K562 (cell line): ENCODE measurements around the gene FARP2. TPM values are rescaled to one million over a fixed set of nuclear protein-coding genes. Genes with fewer than 3 reads are reported as not detected.

Source experiments
- ATAC-seq: fragments of 200-7000 bp; cut with Tn5 transposase; 3 replicates; pipeline ENCODE4 v1.9.1; 2020; ENCODE audit warnings: moderate library complexity
- BruUV-seq: library from RNA; stranded (reverse); fragments of 400-500 nt; replicated peaks from 2 replicates; lab custom pipeline; 2021; lab: Mats Ljungman, UMichigan
- CTCF ChIA-PET: fragments of 300-600 bp; formaldehyde crosslinking; extraction: SDS; loops from one replicate; lab custom pipeline; 2021; ENCODE audit warnings: low intra/inter-chr PET ratio; lab: Yijun Ruan, JAX
- POLR2A ChIA-PET: fragments of 300-600, 350-650 bp; sonication (Branson Sonifier 250); formaldehyde crosslinking; extraction: SDS; loops from one replicate; lab custom pipeline; 2021; ENCODE audit warnings: antibody characterized with exemption, inconsistent platforms; lab: Yijun Ruan, JAX
- DNase-seq, 4 experiments: peaks; one replicate each; pipeline versions ENCODE4 v3.0.0 to v3.0.0-alpha.2; 2011 to 2018; ENCODE audit warnings: low spot score in 3 of 4, mixed read lengths in 3 of 4; ENCODE audit errors: extremely low read depth in 1 of 4
- FAIRE-seq: peaks from 2 replicates; lab custom pipeline; 2011; peaks lifted over from hg19 to GRCh38; lab: Jason Lieb, UNC
- H2AFZ ChIP-seq: 2 replicates; pipeline ENCODE4 v1.6.0; 2011; ENCODE audit warnings: low read depth, low read length, control low read depth, inconsistent platforms
- H3K27ac ChIP-seq: fragments of 200-600 bp; 3 replicates; pipeline ENCODE4 v1.8.0; 2011; ENCODE audit warnings: low read depth, mild to moderate bottlenecking, control low read depth, inconsistent platforms, low read length, moderate library complexity, mixed read lengths; ENCODE audit errors: extremely low read depth
- H3K27me3 ChIP-seq, 2 experiments: fragments of 300-600 bp in 1 of 2; 2 replicates in 1 of 2; 3 replicates in 1 of 2; pipeline versions ENCODE4 v1.6.0 to v1.8.0; 2011; ENCODE audit warnings: inconsistent platforms in 2 of 2, low read length in 2 of 2, mild to moderate bottlenecking in 1 of 2, mixed read lengths in 1 of 2, moderate library complexity in 1 of 2; ENCODE audit not compliant: control insufficient read depth in 2 of 2, insufficient read depth in 2 of 2
- H3K36me3 ChIP-seq: fragments of 300-600 bp; 3 replicates; pipeline ENCODE4 v1.8.0; 2011; ENCODE audit warnings: mild to moderate bottlenecking, low read length, inconsistent platforms; ENCODE audit not compliant: control insufficient read depth, insufficient read depth
- H3K4me1 ChIP-seq, 2 experiments: fragments of 200-600 bp in 1 of 2; replicated peaks in 1 of 2; 2 replicates in 1 of 2; 3 replicates in 1 of 2; pipeline versions ENCODE4 v1.5.1 to v1.8.0; 2011; ENCODE audit warnings: inconsistent platforms in 2 of 2, low read length in 2 of 2, mild to moderate bottlenecking in 1 of 2, mixed read lengths in 1 of 2, moderate library complexity in 1 of 2; ENCODE audit not compliant: control insufficient read depth in 2 of 2, insufficient read depth in 2 of 2
- H3K4me2 ChIP-seq: 2 replicates; pipeline ENCODE4 v1.6.1; 2011; ENCODE audit warnings: low read length, control low read depth, inconsistent platforms, mixed read lengths; ENCODE audit not compliant: insufficient read depth
- H3K4me3 ChIP-seq: fragments of 200-600 bp; sonication (generic), shearing (Covaris generic); 2 replicates; pipeline ENCODE4 v1.5.1; 2016; ENCODE audit warnings: control low read depth, inconsistent platforms
- H3K79me2 ChIP-seq: fragments of 200-600 bp; 3 replicates; pipeline ENCODE4 v1.8.0; 2011; ENCODE audit warnings: low read length, inconsistent platforms; ENCODE audit not compliant: control insufficient read depth, insufficient read depth
- H3K9ac ChIP-seq, 2 experiments: 2 replicates each; pipeline versions ENCODE4 v1.6.0 to v1.6.1; 2011; ENCODE audit warnings: low read depth in 2 of 2, low read length in 2 of 2, control low read depth in 1 of 2, inconsistent platforms in 1 of 2, mild to moderate bottlenecking in 1 of 2, mixed read lengths in 1 of 2; ENCODE audit not compliant: insufficient read depth in 1 of 2
- H3K9me1 ChIP-seq: one replicate; pipeline ENCODE4 v1.6.0; 2011; ENCODE audit warnings: inconsistent platforms, mild to moderate bottlenecking, low read length, moderate library complexity; ENCODE audit not compliant: control insufficient read depth, insufficient read depth
- H3K9me3 ChIP-seq: replicated peaks from 2 replicates; pipeline ENCODE4 v1.5.1; 2011; ENCODE audit warnings: low read depth, low read length, inconsistent platforms; ENCODE audit not compliant: control insufficient read depth, insufficient read depth
- H4K20me1 ChIP-seq: replicated peaks from 2 replicates; pipeline ENCODE4 v1.6.1; 2011; ENCODE audit warnings: low read length, inconsistent platforms, mixed read lengths; ENCODE audit not compliant: control insufficient read depth, insufficient read depth
- ATF3 ChIP-seq, 2 experiments: fragments of 450-650 bp in 1 of 2; sonication (generic) in 1 of 2; formaldehyde crosslinking in 1 of 2; IDR thresholded peaks in 1 of 2; conservative IDR thresholded peaks in 1 of 2; 2 replicates each; pipeline versions ENCODE4 v1.6.1 to v1.8.1; 2016 to 2023; ENCODE audit warnings: mild to moderate bottlenecking in 2 of 2, moderate library complexity in 2 of 2, inconsistent platforms in 1 of 2, missing genetic modification reagents in 1 of 2
- BRD9 ChIP-seq: fragments of 450-650 bp; IDR thresholded peaks from 2 replicates; pipeline ENCODE4 v1.6.1; 2018; ENCODE audit warnings: low read depth; ENCODE audit not compliant: partially characterized antibody
- CEBPG ChIP-seq, 3 experiments: fragments of 200-800 bp in 1 of 3; sonication (Bioruptor generic) in 1 of 3; sonication (generic) in 1 of 3; formaldehyde crosslinking in 1 of 3; IDR thresholded peaks in 2 of 3; conservative IDR thresholded peaks in 1 of 3; 2 replicates each; pipeline versions ENCODE4 v1.6.1 to v1.8.0; 2016 to 2022; ENCODE audit warnings: missing compliant biosample characterization in 2 of 3, missing genetic modification characterization in 2 of 3, mild to moderate bottlenecking in 1 of 3, missing genetic modification reagents in 1 of 3
- PATZ1 ChIP-seq: fragments of 250-450 bp; sonication (Bioruptor Pico); IDR thresholded peaks from 2 replicates; pipeline ENCODE4 v1.5.0; 2020; ENCODE audit warnings: mild to moderate bottlenecking, borderline replicate concordance
- PHF21A ChIP-seq: fragments of 450-650 bp; IDR thresholded peaks from 2 replicates; pipeline ENCODE4 v1.6.1; 2017; ENCODE audit warnings: low read depth, borderline replicate concordance
- TRIM24 ChIP-seq, 2 experiments: fragments of 450-650 bp; IDR thresholded peaks; 2 replicates each; pipeline ENCODE4 v1.6.1; 2016
- ZBTB2 ChIP-seq: fragments of 450-650 bp; IDR thresholded peaks from 2 replicates; pipeline ENCODE4 v1.6.1; 2016; ENCODE audit warnings: antibody characterized with exemption
- ZNF561 ChIP-seq: fragments of 450-650 bp; formaldehyde crosslinking; conservative IDR thresholded peaks from 2 replicates; pipeline ENCODE4 v1.4.0; 2020; ENCODE audit warnings: mild to moderate bottlenecking, moderate library complexity
- WGBS: fragments of 100-300 bp; shearing (Covaris generic); methylation state at CpG from one replicate; pipeline ENCODE4 v1.1.6; 2016; ENCODE audit warnings: low coverage, mixed read lengths; ENCODE audit not compliant: insufficient coverage; ENCODE audit errors: missing lambda C conversion rate; 5-methylcytosine and 5-hydroxymethylcytosine counted together
- in situ Hi-C: fragments of 300-500 bp; cut with MboI; formaldehyde crosslinking; loops from 4 replicates; pipeline ENCODE4 v1.15.0; 2018; ENCODE audit warnings: inconsistent platforms, mixed read lengths
- intact Hi-C: fragments of 100-400 bp; cut with micrococcal nuclease; formaldehyde crosslinking; loops from 2 replicates; pipeline ENCODE4 v1.14.2; 2022
- polyA plus RNA-seq, 8 experiments: library from polyadenylated mRNA; depleted of rRNA in 4 of 8; stranded (reverse) in 5 of 8; unstranded in 3 of 8; fragments of >200 nt; fragmentation: Nextera tagmentation in 2 of 8; fragmentation: Illumina TruSeq in 1 of 8; extraction: Ambion mirVana in 2 of 8; extraction: Trizol in 1 of 8; gene quantifications; 2 replicates each; pipeline versions ENCODE4 v1.2.1 to v1.2.3, GENCODE V29; 2011 to 2014; ENCODE audit warnings: inconsistent platforms in 1 of 8, missing spikeins in 1 of 8
- total RNA-seq, 7 experiments: library from RNA; depleted of rRNA in 6 of 7; stranded (reverse); fragments of >200 nt in 6 of 7; fragmentation: Illumina TruSeq in 2 of 7; extraction: Trizol in 2 of 7; gene quantifications; 2 replicates each; pipeline versions ENCODE4 v1.2.1 to v1.2.3, GENCODE V29; 2011 to 2021; ENCODE audit warnings: low replicate concordance in 1 of 7

The FARP2 gene
- total and polyA plus RNA-seq, 9 of the 15 experiments (the other 6 are each of a cell fraction or from before 2014, with no cell fraction given), result 4.1 to 38.1 (median 21.1) TPM

GRCh38 chr2:241329669-241330615, 26.1 kb upstream of the FARP2 start (continued):
- TF ChIP-seq PATZ1 (no peak), ZNF561 (CRISPR knock-in tag) (no peak), TRIM24 (IDR thresholded peaks at IDR 0.05) (no peak), BRD9 (no peak), PHF21A (no peak)

- DNase-seq, result no peak
- TF ChIP-seq CEBPG (CRISPR knock-in tag; IDR thresholded peaks at IDR 0.05) (no peak), CEBPG (tag; conservative IDR thresholded peaks at IDR 0.05 in 1 of 2, IDR thresholded peaks at IDR 0.05 in 1 of 2) (peak in 1 of 2 experiments; percentile 57; a peak in 3 of 4 replicates), ATF3 (IDR thresholded peaks at IDR 0.05) (peak; percentile 56; the same call in 1 of the 2 replicates), ATF3 (CRISPR knock-in tag; conservative IDR thresholded peaks at IDR 0.05) (no peak), ZBTB2 (no peak)
- peaks cover 70% of the 10 kb centered on the region; the same call in 2 of the 3 replicates for H3K36me3 ChIP-seq
- WGBS, result 71% methylated on average over 4 of the region's 4 CpGs
- POLR2A ChIA-PET, result no interaction called here
- FAIRE-seq, result no peak
- no peak overlapping the region for H2AFZ ChIP-seq
- H3K79me2 ChIP-seq, result peaks cover 24% of the 10 kb centered on the region
- intact Hi-C loops (no loop called here), in situ Hi-C loops (no loop called here)
- H4K20me1 ChIP-seq, result no peaks in the 10 kb centered on the region; the same call in 1 of the 2 replicates
- H3K4me1 ChIP-seq, result peaks cover 0 to 7% of the 10 kb centered on the region in 2 experiments; a peak in 3 of 5 replicates
- H3K4me2 ChIP-seq, result no peak overlapping the region
- H3K9me3 ChIP-seq, result no peaks in the 10 kb centered on the region
- no TSS peak for BruUV-seq
- no peak for ATAC-seq
- CTCF ChIA-PET, result no interaction called here
- H3K9ac ChIP-seq, result no peak overlapping the region
- H3K4me3 ChIP-seq, result no peak overlapping the region
- H3K9me1 ChIP-seq, result no peaks in the 10 kb centered on the region
- no peaks in the 10 kb centered on the region for H3K27me3 ChIP-seq
- H3K27ac ChIP-seq, result no peak overlapping the region
Measured at GRCh38 chr2:241330616-241330981, 25.5 kb upstream of the FARP2 start.
